ENCODE data around the gene TBL2. TPM values are rescaled to one million over a fixed set of nuclear protein-coding genes. Genes with fewer than 3 reads are reported as not detected.
A peak's percentile ranks its signal among the peaks of the same experiment; 100 is the strongest.

Gene TBL2
- polyA plus RNA-seq, 2 of the 4 experiments (the other 2 are of a cell fraction): 34.4 to 46.4 TPM

GRCh38 chr7:73578342-73579128 lies at the start of gene TBL2 (continued):
- TF ChIP-seq REST (IDR thresholded peaks at IDR 0.05): no peak; the same call in 1 of the 2 replicates
- TF ChIP-seq HOXB13 (CRISPR knock-in tag; IDR thresholded peaks at IDR 0.05; ENCODE audit: low read depth): no peak
- TF ChIP-seq, protein P1, sequence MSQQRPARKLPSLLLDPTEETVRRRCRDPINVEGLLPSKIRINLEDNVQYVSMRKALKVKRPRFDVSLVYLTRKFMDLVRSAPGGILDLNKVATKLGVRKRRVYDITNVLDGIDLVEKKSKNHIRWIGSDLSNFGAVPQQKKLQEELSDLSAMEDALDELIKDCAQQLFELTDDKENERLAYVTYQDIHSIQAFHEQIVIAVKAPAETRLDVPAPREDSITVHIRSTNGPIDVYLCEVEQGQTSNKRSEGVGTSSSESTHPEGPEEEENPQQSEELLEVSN (IDR thresholded peaks at IDR 0.05; ENCODE audit: borderline replicate concordance, low read depth): 0 out of 2 replicates have a peak, but pooled peaks have one; percentile 3
- no peak for TF ChIP-seq HEYL (CRISPR knock-in tag; IDR thresholded peaks at IDR 0.05)
- no peak for TF ChIP-seq ZFP36 (IDR thresholded peaks at IDR 0.05; ENCODE audit: borderline replicate concordance, partially characterized antibody)
- no peak for TF ChIP-seq ELK1 (IDR thresholded peaks at IDR 0.05; ENCODE audit: low read depth, low read length)
- TF ChIP-seq NPAS2 (CRISPR knock-in tag; IDR thresholded peaks at IDR 0.05; ENCODE audit: borderline replicate concordance): no peak
- TF ChIP-seq NFE2L2 (conservative IDR thresholded peaks at IDR 0.05; ENCODE audit: low read length): no peak
- no peak for TF ChIP-seq KDM1A (IDR thresholded peaks at IDR 0.05; ENCODE audit: low read depth)
- no peak for TF ChIP-seq RNF2 (IDR thresholded peaks at IDR 0.05; ENCODE audit: borderline replicate concordance, low read depth)
- no peak for TF ChIP-seq CHD4 (IDR thresholded peaks at IDR 0.05; ENCODE audit: borderline replicate concordance)
- TF ChIP-seq MYC (IDR thresholded peaks at IDR 0.05; ENCODE audit: borderline replicate concordance, low read length): peak; percentile 53; the same call in 1 of the 2 replicates
- no peak for TF ChIP-seq FOXS1 (CRISPR knock-in tag; IDR thresholded peaks at IDR 0.05)
- no peak for TF ChIP-seq HES2 (IDR thresholded peaks at IDR 0.05)
- TF ChIP-seq ZSCAN20 (CRISPR knock-in tag; IDR thresholded peaks at IDR 0.05): no peak
- TF ChIP-seq MAZ (IDR thresholded peaks at IDR 0.05; ENCODE audit: borderline replicate concordance, low read depth, low read length): no peak
- TF ChIP-seq RFX5 (IDR thresholded peaks at IDR 0.05): no peak
- TF ChIP-seq EHMT2 (IDR thresholded peaks at IDR 0.05; ENCODE audit: low read depth): no peak
- TF ChIP-seq FOSB (CRISPR knock-in tag; IDR thresholded peaks at IDR 0.05): no peak
- no peak for TF ChIP-seq CBX2 (IDR thresholded peaks at IDR 0.05; ENCODE audit: borderline replicate concordance, low read depth)
- TF ChIP-seq CEBPB (IDR thresholded peaks at IDR 0.05): no peak
- TF ChIP-seq TP53 (CRISPR knock-in tag; IDR thresholded peaks at IDR 0.05): 0 out of 2 replicates have a peak, but pooled peaks have one; percentile 67
- no peak for TF ChIP-seq CBX8 (IDR thresholded peaks at IDR 0.05)
- TF ChIP-seq ZC3H11A (IDR thresholded peaks at IDR 0.05): no peak
- TF ChIP-seq KDM5A (IDR thresholded peaks at IDR 0.05): no peak
- no peak for TF ChIP-seq JUNB (IDR thresholded peaks at IDR 0.05)
- TF ChIP-seq SMC3 (IDR thresholded peaks at IDR 0.05): 0 out of 3 replicates have a peak, but pooled peaks have one; percentile 8
- TF ChIP-seq HDAC2 (IDR thresholded peaks at IDR 0.05): no peak
- TF ChIP-seq POLR2AphosphoS2 (conservative IDR thresholded peaks at IDR 0.05; ENCODE audit: low read length): no peak

All from A549 (cell line).